GM12864 (cell line): ENCODE measurements around the gene LAMTOR2.

Experiments
- DNase-seq: peaks from one replicate; pipeline ENCODE4 v3.0.0-alpha.2; 2011; ENCODE audit warnings: low read depth
- H3K4me3 ChIP-seq: 2 replicates; pipeline ENCODE4 v1.5.1; 2011; ENCODE audit warnings: mild to moderate bottlenecking, low read depth, low read length, control low read depth
- CTCF ChIP-seq: IDR thresholded peaks from 2 replicates; pipeline ENCODE4 v1.5.1; 2011; ENCODE audit warnings: low read depth, mild to moderate bottlenecking, moderate library complexity, low read length, control low read depth, inconsistent platforms; ENCODE audit errors: missing control alignments

Gene LAMTOR2

DNA sequence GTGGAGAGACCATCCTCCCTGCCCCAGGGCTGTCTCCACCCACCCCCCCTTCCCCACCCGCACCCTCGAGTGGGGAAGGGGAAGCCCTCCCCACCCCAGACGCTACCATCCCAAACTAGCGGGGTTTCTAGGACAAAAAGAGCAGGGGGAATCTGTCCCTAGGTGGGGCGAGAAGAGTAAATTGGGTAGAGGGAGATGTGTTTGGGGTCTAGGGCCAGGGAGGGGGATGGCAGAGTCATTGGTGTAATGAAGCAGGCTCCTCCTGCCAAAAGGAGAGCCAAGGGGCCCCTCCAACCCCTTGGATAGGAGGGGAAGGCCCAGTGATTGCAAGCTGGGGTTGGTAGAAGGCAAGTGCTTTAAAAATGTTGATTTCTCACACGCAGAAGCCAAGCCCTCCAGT is 17.7 kb downstream of the LAMTOR2 start:
- no peak for DNase-seq
- no peak for TF ChIP-seq CTCF
- H3K4me3 ChIP-seq: no peak overlapping the region

DNA sequence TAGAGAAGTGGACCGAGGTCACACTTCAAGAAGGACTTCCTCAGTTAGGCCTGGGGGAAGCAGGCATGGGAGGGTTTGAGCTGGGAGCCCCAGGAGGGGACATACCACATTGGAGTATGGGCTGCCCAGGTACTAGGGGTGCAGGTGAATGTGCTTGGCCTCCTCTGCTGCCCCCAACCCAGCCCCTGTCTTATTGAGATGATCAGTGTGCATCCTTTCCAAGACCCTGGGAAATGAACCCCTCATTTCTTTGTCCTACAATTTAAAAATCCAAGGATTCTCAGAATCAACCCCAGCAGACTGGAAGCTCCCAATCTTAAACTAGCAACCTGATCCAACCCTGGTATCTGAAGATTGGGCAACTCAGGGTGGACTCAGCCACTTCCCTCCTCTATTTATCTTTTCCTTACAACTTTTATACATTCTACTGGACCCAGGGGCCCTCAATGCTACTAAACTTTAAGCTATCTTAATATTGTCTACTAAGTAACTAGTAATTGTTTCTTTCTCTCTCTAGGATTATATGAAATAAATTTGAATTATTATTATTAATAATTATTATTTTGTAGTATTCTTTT is 18.6 kb downstream of the LAMTOR2 start:
- no peak for DNase-seq
- TF ChIP-seq CTCF: no peak
- H3K4me3 ChIP-seq: no peak overlapping the region

DNA sequence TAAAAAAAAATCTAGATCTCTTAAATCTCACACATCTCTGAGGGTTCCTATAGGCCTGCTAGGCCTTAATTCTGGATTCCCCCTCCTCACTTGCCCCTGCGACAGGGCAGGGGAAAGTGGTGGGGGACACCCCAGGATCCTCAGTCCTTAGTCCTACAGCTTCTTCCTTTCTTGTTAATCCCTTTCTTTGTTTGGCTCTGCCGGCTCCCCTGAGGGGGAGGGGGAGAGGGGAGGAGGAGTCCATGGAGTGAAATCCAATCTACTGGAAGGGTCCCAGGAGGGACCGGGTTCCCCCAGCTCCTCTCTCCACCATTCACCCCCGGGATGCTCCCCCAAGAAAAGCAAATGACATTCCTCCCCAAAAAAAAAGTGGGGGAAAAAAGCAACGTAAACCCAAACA is 19.2 kb downstream of the LAMTOR2 start:
- no peak for DNase-seq
- H3K4me3 ChIP-seq: no peak overlapping the region
- no peak for TF ChIP-seq CTCF

- DNase-seq: no peak
- no peak overlapping the region for H3K4me3 ChIP-seq
- TF ChIP-seq CTCF: no peak
Measured at GRCh38 chr1:156074661-156075060, 20.1 kb downstream of the LAMTOR2 start.

DNA sequence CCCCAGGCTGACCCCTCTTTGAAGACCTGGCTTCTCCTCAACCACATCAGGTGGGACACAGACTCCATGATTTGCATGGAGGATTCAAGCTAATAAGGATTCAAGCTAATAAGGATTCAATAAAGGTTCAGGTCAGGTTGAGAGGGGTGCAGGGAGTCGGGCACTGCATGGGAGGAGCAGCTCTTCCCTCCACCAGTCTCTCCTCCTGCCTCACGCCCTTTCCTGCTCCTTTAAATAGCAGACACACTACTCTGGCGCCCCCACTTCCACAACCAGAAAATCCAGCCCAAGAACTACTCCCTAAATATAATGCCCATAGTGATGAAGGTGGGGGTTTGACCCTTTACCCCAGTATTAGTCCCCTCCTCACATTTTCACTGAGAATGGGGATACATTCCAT is 20.6 kb downstream of the LAMTOR2 start:
- TF ChIP-seq CTCF: no peak
- no peak overlapping the region for H3K4me3 ChIP-seq
- DNase-seq: no peak

DNA sequence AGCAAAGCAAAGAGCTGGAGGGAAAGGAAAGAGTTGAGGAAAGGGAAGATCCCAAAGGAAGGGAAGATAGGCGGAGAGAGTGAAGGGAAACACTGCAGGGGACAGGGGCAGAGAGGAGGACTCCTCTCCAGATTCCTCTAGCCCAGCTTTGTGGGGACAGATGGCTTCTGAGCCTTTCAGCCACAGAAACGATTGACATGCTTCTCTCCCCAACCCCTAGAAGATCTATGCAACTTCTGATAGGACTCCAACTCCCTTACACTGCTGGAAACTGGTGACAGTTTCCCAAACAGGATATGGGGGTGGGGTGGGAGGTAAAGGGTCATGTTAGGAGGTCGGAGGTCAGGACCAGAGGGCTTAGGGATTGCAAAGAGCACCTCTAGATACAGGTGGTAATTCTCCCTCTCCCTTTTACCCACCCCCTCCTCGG is 21.2 kb downstream of the LAMTOR2 start:
- TF ChIP-seq CTCF: no peak
- H3K4me3 ChIP-seq: no peak overlapping the region

More for the DNA sequence above, 21.2 kb downstream of the LAMTOR2 start:
- no peak for DNase-seq
